B cell (primary cell): ENCODE results near the gene EXOC7. TPM values are rescaled to one million over a fixed set of nuclear protein-coding genes. Genes with fewer than 3 reads are reported as not detected.

Experiments
- ATAC-seq: fragments of 200-7000 bp; cut with Tn5 transposase; one replicate; pipeline ENCODE4 v1.10.0; 2021; ENCODE audit warnings: low read depth, mild to moderate bottlenecking, moderate number of reproducible peaks, moderate library complexity
- CTCF ChIA-PET: fragments of 350-600 bp; sonication (Branson Sonifier 250); formaldehyde crosslinking; loops from one replicate; lab custom pipeline; 2021; ENCODE audit warnings: antibody characterized with exemption, inconsistent platforms; lab: Charles Lee
- POLR2A ChIA-PET: fragments of 350-600 bp; sonication (Branson Sonifier 250); formaldehyde crosslinking; loops from one replicate; lab custom pipeline; 2021; ENCODE audit warnings: antibody characterized with exemption; lab: Charles Lee
- DNase-seq: peaks from one replicate; pipeline ENCODE4 v3.0.0; 2013
- H2AFZ ChIP-seq: 2 replicates; pipeline ENCODE4 v1.6.1; 2012; ENCODE audit warnings: mild to moderate bottlenecking, low read depth, low read length; ENCODE audit not compliant: insufficient read depth, poor library complexity, severe bottlenecking
- H3K27ac ChIP-seq, 2 donors: 1 replicate in 1 of 2; 2 replicates in 1 of 2; pipeline ENCODE4 v1.5.1; 2012 to 2013; ENCODE audit warnings: low read length in 2 of 2, mild to moderate bottlenecking in 2 of 2, moderate library complexity in 1 of 2
- H3K27me3 ChIP-seq, 4 experiments: fragments of 200-600 bp in 1 of 4; sonication (generic) in 1 of 4; replicated peaks in 1 of 4; 1 replicate in 2 of 4; 2 replicates in 2 of 4; pipeline versions ENCODE4 v1.6.1 to v1.7.0; 2013 to 2016; ENCODE audit warnings: low read length in 3 of 4, mild to moderate bottlenecking in 2 of 4, mixed read lengths in 1 of 4, moderate library complexity in 1 of 4; ENCODE audit not compliant: insufficient read depth in 4 of 4, control insufficient read depth in 3 of 4; ENCODE audit errors: control extremely low read depth in 1 of 4
- H3K36me3 ChIP-seq, 2 experiments: replicated peaks in 1 of 2; 1 replicate in 1 of 2; 2 replicates in 1 of 2; pipeline versions ENCODE4 v1.6.1 to v1.7.1; 2013; ENCODE audit warnings: low read length in 1 of 2; ENCODE audit not compliant: insufficient read depth in 2 of 2, control insufficient read depth in 1 of 2; ENCODE audit errors: control extremely low read depth in 1 of 2, extremely low read depth in 1 of 2
- H3K4me1 ChIP-seq, 2 donors: fragments of 200-600 bp in 1 of 2; sonication (generic) in 1 of 2; 1 replicate in 1 of 2; 2 replicates in 1 of 2; pipeline versions ENCODE4 v1.5.1 to v1.6.1; 2013 to 2017; ENCODE audit warnings: low read length in 2 of 2; ENCODE audit not compliant: control insufficient read depth in 2 of 2, insufficient read depth in 2 of 2
- H3K4me2 ChIP-seq: replicated peaks from 2 replicates; pipeline ENCODE3; 2012; ENCODE audit warnings: mild to moderate bottlenecking, low read depth, low read length; ENCODE audit not compliant: poor library complexity, severe bottlenecking
- H3K4me3 ChIP-seq, 5 experiments: fragments of 200-600 bp in 1 of 5; sonication (generic) in 1 of 5; 1 replicate in 3 of 5; 2 replicates in 2 of 5; pipeline versions ENCODE4 v1.5.1 to v1.7.0; 2011 to 2016; ENCODE audit warnings: low read length in 4 of 5, mild to moderate bottlenecking in 4 of 5, low read depth in 2 of 5, control low read depth in 1 of 5, moderate library complexity in 1 of 5; ENCODE audit not compliant: insufficient read depth in 1 of 5; ENCODE audit errors: control extremely low read depth in 1 of 5, extremely low read depth in 1 of 5
- H3K79me2 ChIP-seq: fragments of 200-600 bp; sonication (generic); one replicate; pipeline ENCODE4 v1.6.0; 2016; ENCODE audit warnings: low read length; ENCODE audit not compliant: control insufficient read depth, insufficient read depth
- H3K9ac ChIP-seq: fragments of 200-600 bp; sonication (generic); 2 replicates; pipeline ENCODE4 v1.6.1; 2017; ENCODE audit warnings: mild to moderate bottlenecking, low read length, moderate library complexity
- H3K9me3 ChIP-seq, 3 donors: one replicate each; pipeline versions ENCODE4 v1.6.1 to v1.7.1; 2013; ENCODE audit warnings: low read length in 2 of 3; ENCODE audit not compliant: control insufficient read depth in 2 of 3, insufficient read depth in 1 of 3; ENCODE audit errors: control extremely low read depth in 1 of 3
- H4K20me1 ChIP-seq: 2 replicates; pipeline ENCODE4 v1.6.0; 2012; ENCODE audit warnings: mild to moderate bottlenecking, low read length; ENCODE audit not compliant: insufficient read depth, control insufficient read depth, poor library complexity, severe bottlenecking
- H3K27ac Mint-ChIP-seq: one replicate; pipeline ENCODE4 v1.8.0; 2021; ENCODE audit warnings: mixed read lengths
- H3K27me3 Mint-ChIP-seq: one replicate; pipeline ENCODE4 v1.8.0; 2021; ENCODE audit warnings: mixed read lengths
- H3K4me1 Mint-ChIP-seq: one replicate; pipeline ENCODE4 v1.8.0; 2021; ENCODE audit warnings: mixed read lengths
- H3K4me3 Mint-ChIP-seq: one replicate; pipeline ENCODE4 v1.8.0; 2021; ENCODE audit warnings: mixed read lengths
- H3K9me3 Mint-ChIP-seq: one replicate; pipeline ENCODE4 v1.8.0; 2022; ENCODE audit warnings: mixed read lengths; ENCODE audit not compliant: insufficient read depth
- CTCF ChIP-seq: fragments of 200-600 bp; IDR thresholded peaks from one replicate; pipeline ENCODE4 v1.8.0; 2022; ENCODE audit warnings: antibody characterized with exemption, mild to moderate bottlenecking
- EZH2 ChIP-seq: IDR thresholded peaks from 2 replicates; pipeline ENCODE4 v1.6.1; 2012; ENCODE audit warnings: borderline replicate concordance, low read depth, mild to moderate bottlenecking, moderate library complexity, low read length; ENCODE audit not compliant: insufficient read depth, poor library complexity, severe bottlenecking
- WGBS: methylation state at CpG from one replicate; pipeline ENCODE4 v1.1.5; 2013; ENCODE audit warnings: missing lambda C conversion rate; ENCODE audit not compliant: insufficient coverage; 5-methylcytosine and 5-hydroxymethylcytosine counted together
- intact Hi-C: fragments of 100-400 bp; cut with micrococcal nuclease; formaldehyde crosslinking; loops from one replicate; pipeline ENCODE4 v1.10.0; 2022
- polyA plus RNA-seq: library from polyadenylated mRNA; depleted of rRNA; stranded (reverse); fragments of >200 nt; gene quantifications from 2 replicates; pipeline ENCODE4 v1.2.3, GENCODE V29; 2012
- total RNA-seq, 2 donors: library from RNA; stranded (reverse); fragments of 120-200 nt in 1 of 2; gene quantifications; 1 replicate in 1 of 2; 2 replicates in 1 of 2; pipeline versions ENCODE4 v1.2.3 to v1.2.4, GENCODE V29; 2013 to 2022

The EXOC7 gene
- total and polyA plus RNA-seq, 2 donors (not counting 1 experiment from before 2014, with no cell fraction given) = 105 to 194 TPM

- POLR2A ChIA-PET = no interaction called here
- CTCF ChIA-PET = no interaction called here
- TF ChIP-seq EZH2 (no peak), CTCF (no peak)
- no peak overlapping the region for H3K4me2 ChIP-seq
- H3K27ac Mint-ChIP-seq = no peak overlapping the region
- no peaks in the 10 kb centered on the region for H3K79me2 ChIP-seq
- no peak overlapping the region for H2AFZ ChIP-seq
- peaks cover 26 to 71% of the 10 kb centered on the region in 2 experiments for H3K36me3 ChIP-seq
- H3K27me3 ChIP-seq = no peaks in the 10 kb centered on the region
- H3K27ac ChIP-seq = no peak overlapping the region
- H4K20me1 ChIP-seq = no peaks in the 10 kb centered on the region
- ATAC-seq = no peak
- DNase-seq = no peak
- H3K9me3 ChIP-seq = no peaks in the 10 kb centered on the region
- H3K27me3 Mint-ChIP-seq = no peaks in the 10 kb centered on the region
- no peak overlapping the region for H3K4me3 ChIP-seq
- no peaks in the 10 kb centered on the region for H3K9me3 Mint-ChIP-seq
- H3K9ac ChIP-seq = no peak overlapping the region
- no peaks in the 10 kb centered on the region for H3K4me1 ChIP-seq
- no peaks in the 10 kb centered on the region for H3K4me1 Mint-ChIP-seq
- intact Hi-C loops = no loop called here
- no peak overlapping the region for H3K4me3 Mint-ChIP-seq
- WGBS = 94% methylated on average over 2 of the region's 6 CpGs
Observed at GRCh38 chr17:76040376-76040775, 63.2 kb downstream of the EXOC7 start.

DNA sequence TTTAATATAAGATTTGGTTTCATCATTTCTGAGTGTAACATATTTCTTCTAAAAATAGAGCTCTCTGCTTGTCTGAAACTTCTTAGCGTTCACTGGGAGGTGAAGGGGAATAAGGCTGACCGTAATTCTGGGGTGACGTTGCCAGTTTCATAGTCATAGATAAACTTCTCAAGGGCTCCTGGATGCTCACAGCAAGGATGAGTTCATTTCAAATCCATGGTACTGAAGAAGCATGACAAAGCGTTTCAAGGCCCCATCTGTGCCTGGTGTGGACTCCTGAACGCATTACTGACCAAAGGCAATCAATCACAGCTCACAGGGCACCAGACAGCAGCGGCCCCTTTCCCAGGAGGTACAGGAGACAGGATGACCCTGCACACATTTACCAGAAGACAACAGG is 64.5 kb downstream of the EXOC7 start:
- no peaks in the 10 kb centered on the region for H3K27me3 Mint-ChIP-seq
- ChIA-PET POLR2A (no interaction called here), CTCF (no interaction called here)
- H3K36me3 ChIP-seq = peaks cover 23 to 59% of the 10 kb centered on the region in 2 experiments
- no peak overlapping the region for H2AFZ ChIP-seq
- H3K79me2 ChIP-seq = no peaks in the 10 kb centered on the region
- no peak for TF ChIP-seq CTCF
- no peak for TF ChIP-seq EZH2
- H3K27ac ChIP-seq = no peak overlapping the region
- no peak overlapping the region for H3K27ac Mint-ChIP-seq
- no peaks in the 10 kb centered on the region for H4K20me1 ChIP-seq
- H3K4me3 ChIP-seq = no peak overlapping the region
- no peak overlapping the region for H3K4me2 ChIP-seq
- H3K4me1 Mint-ChIP-seq = no peaks in the 10 kb centered on the region
- no peaks in the 10 kb centered on the region for H3K27me3 ChIP-seq
- DNase-seq (no peak), ATAC-seq (no peak)
- H3K4me1 ChIP-seq = no peaks in the 10 kb centered on the region
- no peak overlapping the region for H3K9ac ChIP-seq
- intact Hi-C loops = no loop called here
- H3K4me3 Mint-ChIP-seq = no peak overlapping the region
- no peaks in the 10 kb centered on the region for H3K9me3 ChIP-seq
- WGBS = 98% methylated on average over 4 of the region's 6 CpGs
- H3K9me3 Mint-ChIP-seq = no peaks in the 10 kb centered on the region
